T-cell (primary cell): ENCODE measurements around the gene POC1B. TPM values are rescaled to one million over a fixed set of nuclear protein-coding genes. Genes with fewer than 3 reads are reported as not detected.

Experiments used
- ATAC-seq, 4 experiments: fragments of 200-7000 bp in 3 of 4; fragments of 150-1000 bp in 1 of 4; cut with Tn5 transposase; replicated peaks in 1 of 4; 1 replicate in 3 of 4; 2 replicates in 1 of 4; pipeline ENCODE4 v1.10.0; 2021; ENCODE audit warnings: moderate library complexity in 3 of 4, mild to moderate bottlenecking in 2 of 4, moderate number of reproducible peaks in 1 of 4
- CTCF ChIA-PET, 2 donors: fragments of 300-600 bp; sonication (Branson Sonifier 250); formaldehyde crosslinking; loops; one replicate each; lab custom pipeline; 2022; ENCODE audit warnings: antibody characterized with exemption in 2 of 2; lab: Charles Lee
- POLR2A ChIA-PET, 2 donors: fragments of 300-600 bp; sonication (Branson Sonifier 250); formaldehyde crosslinking; loops; one replicate each; lab custom pipeline; 2022; ENCODE audit warnings: antibody characterized with exemption in 2 of 2; lab: Charles Lee
- DNase-seq, 35 experiments: peaks; one replicate each; pipeline versions ENCODE4 v3.0.0 to v3.0.0-alpha.2; 2013 to 2023
- H3K27ac ChIP-seq: one replicate; pipeline ENCODE4 v1.5.1; 2013; ENCODE audit warnings: low read length
- H3K27me3 ChIP-seq, 2 experiments: replicated peaks in 1 of 2; 1 replicate in 1 of 2; 2 replicates in 1 of 2; pipeline versions ENCODE4 v1.6.1 to v1.7.0; 2013; ENCODE audit warnings: low read length in 1 of 2, mixed read lengths in 1 of 2; ENCODE audit not compliant: control insufficient read depth in 2 of 2, insufficient read depth in 2 of 2; ENCODE audit errors: extremely low read depth in 1 of 2
- H3K36me3 ChIP-seq, 2 donors: 1 replicate in 1 of 2; 2 replicates in 1 of 2; pipeline versions ENCODE4 v1.6.1 to v1.7.0; 2013; ENCODE audit warnings: low read length in 1 of 2; ENCODE audit not compliant: control insufficient read depth in 2 of 2, insufficient read depth in 1 of 2; ENCODE audit errors: extremely low read depth in 1 of 2
- H3K4me1 ChIP-seq, 2 experiments: 1 replicate in 1 of 2; 2 replicates in 1 of 2; pipeline versions ENCODE4 v1.6.1 to v1.7.0; 2013; ENCODE audit warnings: low read length in 2 of 2, mixed read lengths in 1 of 2; ENCODE audit not compliant: insufficient read depth in 2 of 2, control insufficient read depth in 1 of 2; ENCODE audit errors: extremely low read depth in 1 of 2
- H3K4me3 ChIP-seq, 2 donors: 1 replicate in 1 of 2; 2 replicates in 1 of 2; pipeline versions ENCODE4 v1.5.1 to v1.7.0; 2013; ENCODE audit warnings: mild to moderate bottlenecking in 2 of 2, low read length in 1 of 2, moderate library complexity in 1 of 2; ENCODE audit not compliant: control insufficient read depth in 1 of 2; ENCODE audit errors: extremely low read depth in 1 of 2
- H3K9me3 ChIP-seq: 2 replicates; pipeline ENCODE4 v1.7.0; 2013
- H3K27ac Mint-ChIP-seq, 2 donors: one replicate each; pipeline ENCODE4 v1.8.0; 2020 to 2021; ENCODE audit warnings: mild to moderate bottlenecking in 2 of 2, mixed read lengths in 2 of 2
- H3K27me3 Mint-ChIP-seq, 2 donors: one replicate each; pipeline ENCODE4 v1.8.0; 2021 to 2022; ENCODE audit warnings: mixed read lengths in 2 of 2
- H3K36me3 Mint-ChIP-seq: one replicate; pipeline ENCODE4 v1.8.0; 2021; ENCODE audit warnings: mixed read lengths
- H3K4me1 Mint-ChIP-seq, 3 donors: one replicate each; pipeline ENCODE4 v1.8.0; 2020 to 2022; ENCODE audit warnings: mixed read lengths in 3 of 3, mild to moderate bottlenecking in 1 of 3
- H3K4me3 Mint-ChIP-seq, 3 donors: one replicate each; pipeline ENCODE4 v1.8.0; 2020 to 2022; ENCODE audit warnings: mild to moderate bottlenecking in 3 of 3, mixed read lengths in 3 of 3, moderate library complexity in 3 of 3
- H3K9me3 Mint-ChIP-seq, 3 donors: one replicate each; pipeline ENCODE4 v1.8.0; 2020 to 2022; ENCODE audit warnings: mixed read lengths in 3 of 3
- WGBS: methylation state at CpG from one replicate; pipeline ENCODE4 v1.1.5; 2013; ENCODE audit warnings: missing lambda C conversion rate; ENCODE audit not compliant: insufficient coverage; 5-methylcytosine and 5-hydroxymethylcytosine counted together
- total RNA-seq, 35 experiments: library from RNA in 6 of 35; stranded (reverse) in 6 of 35; fragments of 120-200 nt in 1 of 35; gene quantifications; one replicate each; pipeline versions ENCODE4 v1.2.1 to v1.2.4 and lab custom pipeline; 2013 to 2026

POC1B gene
- total RNA-seq, 5 donors from 2014 or later (not counting 1 experiment from before 2014, with no cell fraction given) = 17.2 to 25.5 (median 18.9) TPM

DNA sequence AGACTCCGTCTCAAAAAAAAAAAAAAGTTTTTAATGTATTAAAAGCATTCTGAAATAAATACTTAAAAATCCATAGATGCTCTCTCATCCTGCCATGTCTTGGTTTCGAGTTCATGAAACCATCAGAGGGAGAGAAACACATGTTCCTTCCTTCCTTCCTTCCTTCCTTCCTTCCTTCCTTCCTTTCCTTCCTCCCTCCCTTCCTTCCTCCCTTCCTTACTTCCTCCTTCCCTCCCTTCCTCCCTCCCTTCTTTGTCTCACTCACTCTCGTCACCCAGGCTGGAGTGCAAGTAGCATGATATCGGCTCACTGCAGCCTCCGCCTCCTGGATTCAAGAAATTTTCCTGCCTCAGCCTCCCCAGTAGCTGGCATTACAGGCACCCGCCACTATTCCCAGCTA, 113.2 kb downstream of the POC1B start:
- no peak for ATAC-seq
- no peak overlapping the region for H3K4me3 ChIP-seq
- Mint-ChIP-seq H3K4me1 (no peaks in the 10 kb centered on the region), H3K27me3 (no peaks in the 10 kb centered on the region), H3K27ac (no peak overlapping the region), H3K4me3 (no peak overlapping the region), H3K36me3 (peaks cover 13% of the 10 kb centered on the region), H3K9me3 (no peaks in the 10 kb centered on the region)
- H3K9me3 ChIP-seq = no peaks in the 10 kb centered on the region
- no peak for DNase-seq
- no peak overlapping the region for H3K27ac ChIP-seq
- no peaks in the 10 kb centered on the region for H3K27me3 ChIP-seq
- WGBS = 90% methylated on average over 5 of the region's 6 CpGs
- H3K4me1 ChIP-seq = no peaks in the 10 kb centered on the region
- H3K36me3 ChIP-seq = no peaks in the 10 kb centered on the region
- CTCF ChIA-PET = no interaction called here
- POLR2A ChIA-PET = no interaction called here

DNA sequence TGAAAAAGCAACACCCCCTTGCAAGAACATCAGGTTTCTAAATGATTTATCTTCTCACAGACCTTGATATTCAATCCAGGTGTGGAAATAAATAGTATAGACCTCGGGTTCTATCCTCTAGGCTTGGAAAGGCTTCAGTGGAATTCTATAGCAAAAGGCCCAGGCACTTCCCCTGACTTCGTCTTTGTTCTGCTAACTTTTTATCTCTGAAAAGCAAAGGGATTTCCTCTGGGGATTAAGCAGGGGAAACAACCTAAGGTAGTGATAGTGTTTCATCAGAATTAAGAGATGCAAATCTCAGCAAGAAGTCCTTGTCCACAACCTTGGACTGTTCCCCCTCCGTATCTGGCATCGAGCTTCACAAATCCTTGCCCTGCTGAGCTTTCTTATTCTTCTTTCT, 114.0 kb downstream of the POC1B start:
- 100% methylated on average over 1 of the region's 4 CpGs for WGBS
- Mint-ChIP-seq H3K9me3 (no peaks in the 10 kb centered on the region), H3K27ac (no peak overlapping the region), H3K36me3 (peaks cover 13% of the 10 kb centered on the region), H3K4me1 (no peaks in the 10 kb centered on the region), H3K27me3 (no peaks in the 10 kb centered on the region), H3K4me3 (no peak overlapping the region)
- CTCF ChIA-PET = no interaction called here
- H3K9me3 ChIP-seq = no peaks in the 10 kb centered on the region
- POLR2A ChIA-PET = interaction anchor here in 1 of 2 donors (0.7 kb wide), 1 partner anchor 156 kb away, joined by 8 read pairs; no protein-coding TSS in a partner anchor
- no peak overlapping the region for H3K4me3 ChIP-seq
- H3K27ac ChIP-seq = no peak overlapping the region
- H3K36me3 ChIP-seq = no peaks in the 10 kb centered on the region
- DNase-seq (no peak), ATAC-seq (no peak)
- H3K27me3 ChIP-seq = no peaks in the 10 kb centered on the region
- no peaks in the 10 kb centered on the region for H3K4me1 ChIP-seq

DNA sequence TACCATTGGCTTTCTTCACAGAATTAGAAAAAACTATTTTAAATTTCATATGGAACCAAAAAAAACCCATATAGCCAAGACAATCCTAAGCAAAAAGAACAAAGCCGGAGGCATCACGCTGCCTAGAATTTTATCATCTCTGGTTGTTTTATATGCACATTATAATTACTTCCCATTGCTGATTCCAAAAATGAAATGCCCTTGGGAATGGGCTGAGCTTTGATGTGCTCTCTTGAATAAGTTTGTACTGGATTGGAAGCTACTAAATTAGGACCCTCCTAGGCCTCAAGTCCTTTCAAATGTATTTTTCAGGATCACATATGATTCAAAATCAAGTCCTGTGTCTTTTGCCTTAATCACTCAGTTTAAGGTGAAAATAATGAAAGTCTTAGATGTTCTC, 114.6 kb downstream of the POC1B start:
- Histone ChIP-seq H3K27ac (no peak overlapping the region), H3K4me1 (no peaks in the 10 kb centered on the region), H3K27me3 (no peaks in the 10 kb centered on the region), H3K36me3 (no peaks in the 10 kb centered on the region), H3K4me3 (no peak overlapping the region), H3K9me3 (no peaks in the 10 kb centered on the region)
- H3K27ac Mint-ChIP-seq = no peak overlapping the region
- H3K27me3 Mint-ChIP-seq = no peaks in the 10 kb centered on the region
- ChIA-PET POLR2A (no interaction called here), CTCF (no interaction called here)
- H3K36me3 Mint-ChIP-seq = peaks cover 13% of the 10 kb centered on the region
- no peaks in the 10 kb centered on the region for H3K9me3 Mint-ChIP-seq
- WGBS = no CpG with 5 or more reads among the region's 2 CpGs
- ATAC-seq (no peak), DNase-seq (no peak)
- H3K4me3 Mint-ChIP-seq = no peak overlapping the region
- no peaks in the 10 kb centered on the region for H3K4me1 Mint-ChIP-seq

DNA sequence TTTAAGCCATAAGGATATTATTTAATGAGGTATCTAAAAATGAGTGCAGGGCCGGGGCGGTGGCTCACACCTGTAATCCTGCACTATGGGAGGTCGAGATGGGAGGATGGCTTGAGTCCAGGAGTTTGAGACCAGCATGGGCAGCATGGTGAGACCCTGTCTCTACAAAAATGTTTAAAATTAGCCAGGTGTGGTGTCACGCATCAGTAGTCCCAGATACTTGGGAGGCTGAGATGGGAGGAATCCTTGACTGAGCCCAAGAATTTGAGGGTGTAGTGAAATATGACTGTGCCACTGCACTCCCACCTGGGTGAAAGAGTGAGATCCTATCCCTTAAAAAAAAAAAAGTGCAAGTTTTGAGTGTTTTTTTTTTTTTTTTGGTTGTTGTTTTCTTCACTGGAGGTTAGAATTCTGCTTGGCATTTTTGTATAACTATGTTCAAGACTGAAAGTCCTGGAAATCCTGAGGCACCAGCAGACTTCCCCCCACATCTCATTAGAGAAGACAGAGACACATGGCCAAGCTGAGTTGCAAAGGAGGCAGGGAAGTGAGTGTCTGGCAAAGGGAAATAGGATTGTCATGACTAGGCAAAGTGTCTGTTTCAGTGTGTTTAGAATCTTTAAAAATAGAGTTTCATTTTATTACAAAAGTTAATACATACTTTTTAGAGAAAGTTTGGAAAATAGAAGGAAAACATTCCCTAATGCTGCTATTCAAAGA, 120.1 kb downstream of the POC1B start:
- Histone ChIP-seq H3K4me1 (no peaks in the 10 kb centered on the region), H3K27ac (no peak overlapping the region), H3K9me3 (no peaks in the 10 kb centered on the region), H3K4me3 (no peak overlapping the region), H3K27me3 (no peaks in the 10 kb centered on the region), H3K36me3 (no peaks in the 10 kb centered on the region)
- no peak overlapping the region for H3K4me3 Mint-ChIP-seq
- ChIA-PET POLR2A (interaction anchor here in 1 of 2 donors (0.6 kb wide), 1 partner anchor 48 kb away, joined by 3 read pairs; no protein-coding TSS in a partner anchor), CTCF (no interaction called here)
- H3K9me3 Mint-ChIP-seq = no peaks in the 10 kb centered on the region
- H3K4me1 Mint-ChIP-seq = no peaks in the 10 kb centered on the region
- H3K36me3 Mint-ChIP-seq = peaks cover 17% of the 10 kb centered on the region
- 88% methylated on average over 4 of the region's 4 CpGs for WGBS
- ATAC-seq (no peak), DNase-seq (no peak)
- no peaks in the 10 kb centered on the region for H3K27me3 Mint-ChIP-seq
- H3K27ac Mint-ChIP-seq = no peak overlapping the region

GRCh38 chr12:89401433-89402058, 124.3 kb downstream of the POC1B start:
- Mint-ChIP-seq H3K4me3 (no peak overlapping the region), H3K27ac (peak overlapping the region in 1 of 2 donors; percentile 73), H3K9me3 (no peaks in the 10 kb centered on the region), H3K4me1 (peaks cover 20 to 22% (median 21%) of the 10 kb centered on the region in 3 donors), H3K27me3 (no peaks in the 10 kb centered on the region), H3K36me3 (peaks cover 4% of the 10 kb centered on the region)
- Histone ChIP-seq H3K27me3 (no peaks in the 10 kb centered on the region), H3K27ac (no peak overlapping the region), H3K36me3 (no peaks in the 10 kb centered on the region), H3K4me1 (peaks cover 3 to 8% of the 10 kb centered on the region in 2 experiments), H3K4me3 (no peak overlapping the region), H3K9me3 (no peaks in the 10 kb centered on the region)
- ChIA-PET POLR2A (interaction anchor here in 1 of 2 donors (0.7 kb wide), 1 partner anchor 19 kb away, joined by 8 read pairs; no protein-coding TSS in a partner anchor), CTCF (no interaction called here)
- no CpG with 5 or more reads among the region's 3 CpGs for WGBS
- ATAC-seq (no peak), DNase-seq (no peak)

- WGBS = 100% methylated on average over 3 of the region's 6 CpGs
- H3K4me1 Mint-ChIP-seq = peaks cover 20 to 23% (median 22%) of the 10 kb centered on the region in 3 donors
- H3K27ac Mint-ChIP-seq = no peak overlapping the region
- ATAC-seq (no peak), DNase-seq (no peak)
- Histone ChIP-seq H3K36me3 (no peaks in the 10 kb centered on the region), H3K9me3 (no peaks in the 10 kb centered on the region), H3K4me1 (peaks cover 3 to 8% of the 10 kb centered on the region in 2 experiments), H3K4me3 (no peak overlapping the region), H3K27ac (no peak overlapping the region), H3K27me3 (no peaks in the 10 kb centered on the region)
- H3K9me3 Mint-ChIP-seq = no peaks in the 10 kb centered on the region
- H3K4me3 Mint-ChIP-seq = no peak overlapping the region
- H3K27me3 Mint-ChIP-seq = no peaks in the 10 kb centered on the region
- CTCF ChIA-PET = no interaction called here
- peaks cover 4% of the 10 kb centered on the region for H3K36me3 Mint-ChIP-seq
- POLR2A ChIA-PET = no interaction called here
These were observed 125.4 kb downstream of the POC1B start for GRCh38 chr12:89400415-89400814.
